ENCODE measurements around the gene GABBR1.

DNA sequence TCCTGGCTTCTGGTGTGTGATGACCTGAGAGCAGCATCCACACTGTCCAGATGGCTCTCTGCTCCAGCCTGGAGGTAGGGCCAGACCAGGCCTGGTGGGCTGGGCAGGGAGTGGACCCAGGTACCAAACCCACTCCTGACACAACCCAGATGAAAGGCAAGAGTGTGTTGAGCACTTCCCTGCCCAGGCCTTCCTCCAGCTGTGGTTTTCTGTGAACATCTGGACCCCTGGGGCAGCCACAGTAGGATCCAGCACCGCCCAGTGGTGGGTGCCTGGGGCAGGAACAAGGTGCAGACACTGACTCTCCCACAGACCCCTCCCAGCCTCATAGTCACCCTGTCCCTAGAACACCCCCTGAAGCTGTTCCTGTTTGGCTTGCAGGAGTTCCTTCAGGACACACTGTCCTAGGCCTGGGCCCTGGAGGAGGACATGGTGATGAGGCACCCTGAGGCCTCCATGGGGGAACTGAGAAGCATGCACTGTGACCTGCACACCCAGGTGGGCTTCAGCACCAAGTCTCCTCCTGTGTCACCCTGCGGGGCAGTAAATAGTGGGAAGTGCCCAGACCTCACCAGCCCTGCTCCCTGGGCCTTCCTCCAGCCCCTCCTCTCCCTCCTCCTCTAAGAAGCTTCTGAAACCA lies 102.2 kb downstream of the GABBR1 start:
- TF ChIP-seq, protein P1, sequence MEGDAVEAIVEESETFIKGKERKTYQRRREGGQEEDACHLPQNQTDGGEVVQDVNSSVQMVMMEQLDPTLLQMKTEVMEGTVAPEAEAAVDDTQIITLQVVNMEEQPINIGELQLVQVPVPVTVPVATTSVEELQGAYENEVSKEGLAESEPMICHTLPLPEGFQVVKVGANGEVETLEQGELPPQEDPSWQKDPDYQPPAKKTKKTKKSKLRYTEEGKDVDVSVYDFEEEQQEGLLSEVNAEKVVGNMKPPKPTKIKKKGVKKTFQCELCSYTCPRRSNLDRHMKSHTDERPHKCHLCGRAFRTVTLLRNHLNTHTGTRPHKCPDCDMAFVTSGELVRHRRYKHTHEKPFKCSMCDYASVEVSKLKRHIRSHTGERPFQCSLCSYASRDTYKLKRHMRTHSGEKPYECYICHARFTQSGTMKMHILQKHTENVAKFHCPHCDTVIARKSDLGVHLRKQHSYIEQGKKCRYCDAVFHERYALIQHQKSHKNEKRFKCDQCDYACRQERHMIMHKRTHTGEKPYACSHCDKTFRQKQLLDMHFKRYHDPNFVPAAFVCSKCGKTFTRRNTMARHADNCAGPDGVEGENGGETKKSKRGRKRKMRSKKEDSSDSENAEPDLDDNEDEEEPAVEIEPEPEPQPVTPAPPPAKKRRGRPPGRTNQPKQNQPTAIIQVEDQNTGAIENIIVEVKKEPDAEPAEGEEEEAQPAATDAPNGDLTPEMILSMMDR (IDR thresholded peaks at IDR 0.05; ENCODE audit: low read depth, low read length) = no peak
- TF ChIP-seq EZH2phosphoT487 (IDR thresholded peaks at IDR 0.05; ENCODE audit: low read depth) = no peak
